ENCODE results near the gene SELENOW.
A peak's percentile ranks its signal among the peaks of the same experiment; 100 is the strongest.

SELENOW gene

DNA sequence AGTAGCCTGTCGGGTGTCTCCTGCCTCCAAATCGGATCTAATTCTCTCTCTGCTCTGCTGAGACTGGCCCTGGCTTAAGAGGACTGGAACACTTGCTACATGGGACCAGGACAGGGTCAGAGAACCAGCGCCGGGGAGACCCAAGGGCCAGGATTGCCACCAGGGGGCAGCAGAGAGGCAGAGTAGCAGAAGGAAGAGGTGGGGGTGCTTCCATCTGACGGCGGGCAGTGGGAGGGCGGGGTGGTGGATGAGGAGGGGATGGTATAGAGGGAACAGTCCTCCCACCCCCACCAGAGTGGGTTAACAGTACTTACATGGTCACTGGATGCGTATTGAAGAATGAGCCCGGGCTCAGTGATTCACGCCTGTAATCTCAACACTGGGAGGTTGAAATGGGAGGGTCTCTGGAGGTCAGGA, 11.9 kb downstream of the SELENOW start:
- Histone ChIP-seq H3K9me3 (ENCODE audit: insufficient read depth, low read length) (no peaks in the 10 kb centered on the region), H3K9me2 (replicated peaks; ENCODE audit: insufficient read depth, low read length) (no peaks in the 10 kb centered on the region), H3K4me2 (ENCODE audit: low read depth, low read length, poor library complexity, severe bottlenecking) (no peak overlapping the region), H3K79me2 (ENCODE audit: insufficient read depth, low read length) (no peaks in the 10 kb centered on the region), H2AFZ (ENCODE audit: low read depth, low read length, severe bottlenecking) (no peak overlapping the region), H3K36me3 (ENCODE audit: low read length) (no peaks in the 10 kb centered on the region), H3K27ac (ENCODE audit: low read depth, low read length) (no peak overlapping the region), H3K9ac (ENCODE audit: low read length) (no peak overlapping the region), H3F3A (ENCODE audit: insufficient read depth) (no peaks in the 10 kb centered on the region), H3K27me3 (ENCODE audit: low read length) (no peaks in the 10 kb centered on the region), H3K4me3 (ENCODE audit: insufficient read depth, low read length, poor library complexity, severe bottlenecking) (no peak overlapping the region), H4K20me1 (ENCODE audit: low read depth, low read length) (no peaks in the 10 kb centered on the region)
- TF ChIP-seq EZH2phosphoT487 (conservative IDR thresholded peaks at IDR 0.05; ENCODE audit: low read length) (no peak), CTCF (IDR thresholded peaks at IDR 0.05; ENCODE audit: insufficient read depth, low read length, poor library complexity, severe bottlenecking) (peak; percentile 98)

GRCh38 chr19:47792616-47793015, 14.1 kb downstream of the SELENOW start:
- no peaks in the 10 kb centered on the region for H3K9me2 ChIP-seq (replicated peaks; ENCODE audit: insufficient read depth, low read length)
- no peak overlapping the region for H3K4me3 ChIP-seq (ENCODE audit: insufficient read depth, low read length, poor library complexity, severe bottlenecking)
- no peaks in the 10 kb centered on the region for H3F3A ChIP-seq (ENCODE audit: insufficient read depth)
- no peak overlapping the region for H3K27ac ChIP-seq (ENCODE audit: low read depth, low read length)
- no peaks in the 10 kb centered on the region for H3K27me3 ChIP-seq (ENCODE audit: low read length)
- H3K79me2 ChIP-seq (ENCODE audit: insufficient read depth, low read length) = no peaks in the 10 kb centered on the region
- H2AFZ ChIP-seq (ENCODE audit: low read depth, low read length, severe bottlenecking) = no peak overlapping the region
- no peak overlapping the region for H3K9ac ChIP-seq (ENCODE audit: low read length)
- no peaks in the 10 kb centered on the region for H4K20me1 ChIP-seq (ENCODE audit: low read depth, low read length)
- no peaks in the 10 kb centered on the region for H3K9me3 ChIP-seq (ENCODE audit: insufficient read depth, low read length)
- no peaks in the 10 kb centered on the region for H3K36me3 ChIP-seq (ENCODE audit: low read length)
- TF ChIP-seq CTCF (IDR thresholded peaks at IDR 0.05; ENCODE audit: insufficient read depth, low read length, poor library complexity, severe bottlenecking) = no peak
- TF ChIP-seq EZH2phosphoT487 (conservative IDR thresholded peaks at IDR 0.05; ENCODE audit: low read length) = no peak
- no peak overlapping the region for H3K4me2 ChIP-seq (ENCODE audit: low read depth, low read length, poor library complexity, severe bottlenecking)

DNA sequence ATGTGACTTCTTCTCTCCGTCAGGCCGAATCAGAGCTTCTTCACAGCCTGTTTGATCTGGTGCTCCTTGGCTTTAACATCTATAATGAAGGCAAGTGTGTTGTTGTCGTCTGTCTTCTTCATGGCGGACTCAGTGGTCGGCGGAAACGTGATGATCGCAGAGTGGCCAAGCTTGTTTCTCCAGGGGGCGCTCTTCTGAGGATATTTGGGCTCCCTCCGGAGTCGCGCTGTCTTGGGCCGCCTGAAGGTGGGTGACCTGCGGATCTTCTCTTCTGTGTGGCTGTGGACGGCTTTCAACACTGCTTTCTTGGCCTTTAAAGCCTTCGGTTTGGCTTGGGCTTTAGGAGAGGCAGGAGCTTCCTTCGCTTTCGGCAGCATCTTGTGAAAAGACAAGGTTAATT, 16.0 kb downstream of the SELENOW start:
- TF ChIP-seq CTCF (IDR thresholded peaks at IDR 0.05; ENCODE audit: insufficient read depth, low read length, poor library complexity, severe bottlenecking) (no peak), EZH2phosphoT487 (conservative IDR thresholded peaks at IDR 0.05; ENCODE audit: low read length) (no peak)
- Histone ChIP-seq H3K27me3 (ENCODE audit: low read length) (no peaks in the 10 kb centered on the region), H3K9me2 (replicated peaks; ENCODE audit: insufficient read depth, low read length) (no peaks in the 10 kb centered on the region), H3K27ac (ENCODE audit: low read depth, low read length) (no peak overlapping the region), H4K20me1 (ENCODE audit: low read depth, low read length) (no peaks in the 10 kb centered on the region), H3K4me2 (ENCODE audit: low read depth, low read length, poor library complexity, severe bottlenecking) (no peak overlapping the region), H3K79me2 (ENCODE audit: insufficient read depth, low read length) (no peaks in the 10 kb centered on the region), H3K9ac (ENCODE audit: low read length) (no peak overlapping the region), H3K4me3 (ENCODE audit: insufficient read depth, low read length, poor library complexity, severe bottlenecking) (no peak overlapping the region), H3K9me3 (ENCODE audit: insufficient read depth, low read length) (no peaks in the 10 kb centered on the region), H2AFZ (ENCODE audit: low read depth, low read length, severe bottlenecking) (no peak overlapping the region), H3K36me3 (ENCODE audit: low read length) (no peaks in the 10 kb centered on the region), H3F3A (ENCODE audit: insufficient read depth) (no peaks in the 10 kb centered on the region)

All from SU-DHL-6 (cell line).